HepG2 (cell line): ENCODE measurements around the gene RAB3D. TPM values are rescaled to one million over a fixed set of nuclear protein-coding genes. Genes with fewer than 3 reads are reported as not detected.

Source experiments
- CEBPG ChIP-seq: IDR thresholded peaks from 2 replicates; pipeline ENCODE4 v1.6.1; 2016
- ETV5 ChIP-seq: IDR thresholded peaks from 2 replicates; pipeline ENCODE4 v1.6.1; 2018; ENCODE audit warnings: missing biosample characterization, missing genetic modification reagents, inconsistent platforms, borderline replicate concordance
- FOXA3 ChIP-seq: IDR thresholded peaks from 2 replicates; pipeline ENCODE4 v1.6.1; 2016; ENCODE audit warnings: missing genetic modification reagents, missing compliant biosample characterization
- GABPA ChIP-seq, 2 experiments: IDR thresholded peaks; 2 replicates each; pipeline ENCODE4 v1.6.1; 2011 to 2016; ENCODE audit warnings: low read depth in 2 of 2, low read length in 1 of 2, missing biosample characterization in 1 of 2, missing genetic modification characterization in 1 of 2
- GPBP1L1 ChIP-seq: sonication (generic); formaldehyde crosslinking; IDR thresholded peaks from 2 replicates; pipeline ENCODE4 v1.5.0; 2020; ENCODE audit warnings: mild to moderate bottlenecking, missing genetic modification reagents
- HDAC1 ChIP-seq: sonication (generic); formaldehyde crosslinking; IDR thresholded peaks from 2 replicates; pipeline ENCODE4 v1.5.1; 2020; ENCODE audit warnings: mild to moderate bottlenecking, missing genetic modification reagents
- KMT2A ChIP-seq: sonication (generic); formaldehyde crosslinking; IDR thresholded peaks from 2 replicates; pipeline ENCODE4 v1.4.0; 2020; ENCODE audit warnings: missing genetic modification reagents
- MXI1 ChIP-seq: IDR thresholded peaks from 3 replicates; pipeline ENCODE4 v1.6.1; 2012; ENCODE audit warnings: low read depth, low read length, inconsistent platforms, borderline replicate concordance
- RFX3 ChIP-seq: IDR thresholded peaks from 2 replicates; pipeline ENCODE4 v1.6.1; 2016; ENCODE audit warnings: missing biosample characterization, missing genetic modification reagents
- RORA ChIP-seq: sonication (generic); formaldehyde crosslinking; IDR thresholded peaks from 2 replicates; pipeline ENCODE4 v1.5.0; 2020; ENCODE audit warnings: mild to moderate bottlenecking, missing genetic modification reagents, moderate library complexity
- SALL1 ChIP-seq: sonication (generic); formaldehyde crosslinking; IDR thresholded peaks from 2 replicates; pipeline ENCODE4 v1.8.0; 2022; ENCODE audit warnings: mild to moderate bottlenecking, missing genetic modification reagents
- SCMH1 ChIP-seq: sonication (generic); formaldehyde crosslinking; IDR thresholded peaks from 2 replicates; pipeline ENCODE4 v1.9.0; 2021; ENCODE audit warnings: missing genetic modification reagents, mild to moderate bottlenecking, borderline replicate concordance
- SIN3B ChIP-seq: fragments of 150-350 bp; IDR thresholded peaks from 2 replicates; pipeline ENCODE4 v1.6.1; 2014; ENCODE audit warnings: low read length
- SNAI1 ChIP-seq: sonication (generic); formaldehyde crosslinking; IDR thresholded peaks from 2 replicates; pipeline ENCODE4 v1.5.0; 2020; ENCODE audit warnings: mild to moderate bottlenecking, missing genetic modification reagents, borderline replicate concordance
- SYNCRIP ChIP-seq: fragments of 200-400 bp; formaldehyde crosslinking; IDR thresholded peaks from 2 replicates; pipeline ENCODE4 v1.6.1; 2018; ENCODE audit warnings: mild to moderate bottlenecking, low read depth, low read length; ENCODE audit not compliant: insufficient read depth
- ZBTB37 ChIP-seq: sonication (generic); formaldehyde crosslinking; IDR thresholded peaks from 2 replicates; pipeline ENCODE4 v1.4.0; 2020; ENCODE audit warnings: mild to moderate bottlenecking, missing genetic modification reagents
- ZBTB43 ChIP-seq: sonication (generic); formaldehyde crosslinking; conservative IDR thresholded peaks from 2 replicates; pipeline ENCODE4 v1.4.0; 2020; ENCODE audit warnings: missing genetic modification reagents
- ZNF331 ChIP-seq: sonication (generic); formaldehyde crosslinking; IDR thresholded peaks from 2 replicates; pipeline ENCODE4 v1.4.0; 2020; ENCODE audit warnings: missing genetic modification reagents
- ZNF546 ChIP-seq: sonication (generic); formaldehyde crosslinking; conservative IDR thresholded peaks from 2 replicates; pipeline ENCODE4 v1.8.1; 2023; ENCODE audit warnings: mild to moderate bottlenecking, missing genetic modification reagents
- ZNF770 ChIP-seq: sonication (generic); formaldehyde crosslinking; IDR thresholded peaks from 2 replicates; pipeline ENCODE4 v1.5.0; 2020; ENCODE audit warnings: mild to moderate bottlenecking, missing genetic modification reagents
- ZSCAN25 ChIP-seq: sonication (generic); formaldehyde crosslinking; IDR thresholded peaks from 2 replicates; pipeline ENCODE4 v1.8.0; 2022; ENCODE audit warnings: mild to moderate bottlenecking, missing genetic modification reagents
- polyA plus RNA-seq, 8 experiments: library from polyadenylated mRNA; depleted of rRNA in 3 of 8; stranded (reverse) in 7 of 8; unstranded in 1 of 8; fragments of >200 nt; fragmentation: Illumina TruSeq in 4 of 8; extraction: Trizol in 4 of 8; gene quantifications; 2 replicates each; pipeline versions ENCODE4 v1.2.1 to v1.2.3, GENCODE V29; 2011 to 2016; ENCODE audit warnings: low read depth in 4 of 8, missing spikeins in 1 of 8, mixed read lengths in 1 of 8; ENCODE audit not compliant: insufficient read depth in 1 of 8
- total RNA-seq, 5 experiments: library from RNA; depleted of rRNA; stranded (reverse); fragments of >200 nt; fragmentation: Illumina TruSeq; extraction: Trizol; gene quantifications; 2 replicates each; pipeline ENCODE4 v1.2.3, GENCODE V29; 2016; ENCODE audit warnings: low read depth in 1 of 5

The RAB3D gene
- total and polyA plus RNA-seq, 2 of the 13 experiments (the other 11 are each of a cell fraction or from before 2014, with no cell fraction given), result 2.0 to 16.1 TPM

DNA sequence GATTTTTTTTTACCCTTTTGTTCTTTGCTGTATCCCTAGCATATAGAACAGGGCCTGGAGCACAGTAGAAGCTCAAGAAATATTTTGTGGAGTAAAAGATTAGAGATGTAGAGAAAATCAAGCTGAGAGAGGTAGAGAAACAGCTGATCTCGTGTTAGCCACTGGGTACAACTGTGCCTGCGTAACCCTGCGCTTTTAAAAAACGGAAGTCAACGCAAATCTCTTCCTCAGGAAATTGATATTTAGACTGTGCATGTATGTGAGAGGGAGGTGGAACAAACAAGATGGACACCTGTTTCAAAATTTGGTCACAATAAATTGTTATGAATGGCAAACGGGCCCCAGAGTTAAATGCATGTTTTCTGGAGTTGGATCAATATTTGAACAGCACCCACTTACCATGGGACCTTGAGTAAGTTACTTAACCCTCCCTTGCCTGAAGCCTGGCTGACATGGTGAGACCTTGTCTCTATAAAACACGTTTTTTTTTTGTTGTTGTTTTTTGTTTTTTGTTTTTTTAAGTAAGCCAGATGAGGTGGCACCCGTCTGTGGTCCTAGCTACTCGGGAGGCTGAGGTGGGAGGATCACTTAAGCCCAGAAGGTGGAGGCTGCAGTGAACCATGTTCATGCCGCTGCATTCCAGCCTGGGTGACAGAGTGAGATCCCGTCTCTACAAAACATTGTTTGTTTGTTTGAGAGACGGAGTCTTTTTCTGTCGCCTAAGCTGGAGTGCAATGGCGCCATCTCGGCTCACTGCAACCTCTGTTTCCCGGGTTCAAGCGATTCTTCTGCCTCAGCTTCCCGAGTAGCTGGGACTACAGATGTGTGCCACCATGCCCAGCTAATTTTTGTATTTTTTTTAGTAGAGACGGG lies 47.9 kb upstream of the RAB3D start (continued):
- no peak for TF ChIP-seq GPBP1L1 (CRISPR knock-in tag)
- TF ChIP-seq ETV5, result 0 out of 2 replicates have a peak, but pooled peaks have one; percentile 21
- no peak for TF ChIP-seq SCMH1 (CRISPR knock-in tag)
- TF ChIP-seq ZSCAN25, result no peak
- no peak for TF ChIP-seq RORA
- no peak for TF ChIP-seq SIN3B
- no peak for TF ChIP-seq CEBPG (CRISPR knock-in tag)
- TF ChIP-seq SYNCRIP, result no peak
- peak; percentile 16; the same call in 1 of the 2 replicates for TF ChIP-seq FOXA3 (CRISPR knock-in tag)
- TF ChIP-seq ZBTB37, result no peak
- no peak for TF ChIP-seq SNAI1 (CRISPR knock-in tag)
- TF ChIP-seq GABPA (IDR thresholded peaks at IDR 0.05; ENCODE audit: low read depth, low read length), result no peak
- TF ChIP-seq GABPA (CRISPR knock-in tag; IDR thresholded peaks at IDR 0.05; ENCODE audit: low read depth), result peak; percentile 40
- TF ChIP-seq ZNF546 (CRISPR knock-in tag), result no peak
- TF ChIP-seq ZNF331 (CRISPR knock-in tag), result 0 out of 2 replicates have a peak, but pooled peaks have one; percentile 12
- TF ChIP-seq KMT2A (CRISPR knock-in tag), result no peak
- no peak for TF ChIP-seq MXI1
- TF ChIP-seq HDAC1 (CRISPR knock-in tag), result 0 out of 2 replicates have a peak, but pooled peaks have one; percentile 27
- TF ChIP-seq ZBTB43 (CRISPR knock-in tag), result no peak
- TF ChIP-seq ZNF770 (CRISPR knock-in tag), result peak; percentile 97
- peak; percentile 19; the same call in 1 of the 2 replicates for TF ChIP-seq SALL1 (CRISPR knock-in tag)
- no peak for TF ChIP-seq RFX3 (CRISPR knock-in tag)
